Mesendoderm (in vitro differentiated cells): ENCODE measurements around the gene DNAJC6.

Source experiments
- DNase-seq: peaks from one replicate; pipeline ENCODE4 v3.0.0; 2013
- H2AK5ac ChIP-seq: 2 replicates; pipeline ENCODE4 v1.6.1; 2013; ENCODE audit warnings: low read length, inconsistent platforms
- H2BK120ac ChIP-seq: 2 replicates; pipeline ENCODE4 v1.6.1; 2013; ENCODE audit warnings: low read depth, mild to moderate bottlenecking, low read length, moderate library complexity, mixed read lengths
- H2BK15ac ChIP-seq: replicated peaks from 2 replicates; pipeline ENCODE4 v1.6.1; 2013; ENCODE audit warnings: low read depth, mild to moderate bottlenecking, moderate library complexity
- H2BK5ac ChIP-seq: 2 replicates; pipeline ENCODE4 v1.6.1; 2013; ENCODE audit warnings: low read length, inconsistent platforms
- H3K18ac ChIP-seq: 2 replicates; pipeline ENCODE4 v1.6.1; 2013; ENCODE audit warnings: mild to moderate bottlenecking, low read length, mixed read lengths
- H3K23ac ChIP-seq: one replicate; pipeline ENCODE4 v1.6.1; 2013; ENCODE audit warnings: low read length
- H3K27ac ChIP-seq: 2 replicates; pipeline ENCODE4 v1.5.1; 2013; ENCODE audit warnings: low read depth, mild to moderate bottlenecking, inconsistent platforms, low read length, moderate library complexity
- H3K27me3 ChIP-seq: 2 replicates; pipeline ENCODE4 v1.6.1; 2013; ENCODE audit warnings: low read length, control low read depth, mild to moderate bottlenecking, inconsistent platforms; ENCODE audit not compliant: insufficient read depth, poor library complexity
- H3K36me3 ChIP-seq: 2 replicates; pipeline ENCODE4 v1.6.1; 2013; ENCODE audit warnings: low read length, inconsistent platforms; ENCODE audit not compliant: control insufficient read depth, insufficient read depth
- H3K4ac ChIP-seq: one replicate; pipeline ENCODE4 v1.6.1; 2013; ENCODE audit warnings: low read depth, mild to moderate bottlenecking, low read length, moderate library complexity
- H3K4me1 ChIP-seq: 2 replicates; pipeline ENCODE4 v1.6.1; 2013; ENCODE audit warnings: low read depth, low read length, inconsistent platforms; ENCODE audit not compliant: control insufficient read depth
- H3K4me2 ChIP-seq: 2 replicates; pipeline ENCODE4 v1.6.1; 2013; ENCODE audit warnings: low read length
- H3K4me3 ChIP-seq: 2 replicates; pipeline ENCODE4 v1.5.1; 2013; ENCODE audit warnings: mild to moderate bottlenecking, low read length
- H3K56ac ChIP-seq: one replicate; pipeline ENCODE4 v1.6.1; 2013; ENCODE audit warnings: low read length
- H3K79me1 ChIP-seq: 2 replicates; pipeline ENCODE4 v1.6.1; 2013; ENCODE audit warnings: low read length, inconsistent platforms
- H3K79me2 ChIP-seq: 2 replicates; pipeline ENCODE4 v1.6.1; 2013; ENCODE audit warnings: mild to moderate bottlenecking, low read length; ENCODE audit not compliant: control insufficient read depth, insufficient read depth
- H3K9ac ChIP-seq: 2 replicates; pipeline ENCODE4 v1.6.1; 2013; ENCODE audit warnings: low read length, inconsistent platforms
- H4K5ac ChIP-seq: one replicate; pipeline ENCODE4 v1.6.1; 2013; ENCODE audit warnings: low read length
- H4K8ac ChIP-seq: one replicate; pipeline ENCODE4 v1.6.1; 2013; ENCODE audit warnings: low read depth, mild to moderate bottlenecking, control low read depth, low read length, moderate library complexity
- WGBS: extraction: QIAGEN DNeasy Blood & Tissue Kit; methylation state at CpG from one replicate; pipeline ENCODE4 v1.1.7; 2013; ENCODE audit warnings: low lambda C conversion rate, missing lambda C conversion rate; ENCODE audit not compliant: insufficient coverage; ENCODE audit errors: extremely low coverage; 5-methylcytosine and 5-hydroxymethylcytosine counted together

The DNAJC6 gene

DNA sequence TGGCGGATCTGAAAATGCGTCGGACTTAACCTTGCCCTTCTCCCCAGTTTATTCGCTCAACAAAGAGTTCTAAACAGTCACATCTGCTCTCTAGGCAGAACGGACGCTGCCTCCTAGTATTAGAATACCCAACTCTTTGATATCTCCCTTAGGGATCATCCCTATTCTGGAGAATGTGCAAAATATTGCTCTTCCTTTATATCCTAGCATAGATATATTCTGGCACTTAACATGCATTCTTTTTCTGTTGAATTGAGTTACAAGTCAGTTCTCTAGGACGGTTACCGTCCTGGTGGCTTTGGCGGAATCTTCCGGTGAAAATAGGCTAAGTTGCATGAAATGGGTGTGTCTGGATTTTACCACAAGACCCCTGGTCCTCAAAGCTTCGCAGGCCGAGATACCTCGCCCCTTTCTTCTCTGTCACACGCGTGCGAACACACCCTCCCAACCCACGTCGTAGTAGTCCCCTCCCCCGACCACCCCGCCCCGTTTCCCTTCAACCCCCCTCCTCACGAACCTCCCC is 501 bp upstream of the DNAJC6 start:
- Histone ChIP-seq H4K5ac (no peak overlapping the region), H3K18ac (no peak overlapping the region), H2AK5ac (no peak overlapping the region), H3K4ac (no peak overlapping the region), H3K4me2 (peak overlapping the region; percentile 94), H3K4me3 (peak overlapping the region; percentile 27), H3K27me3 (peaks cover 3% of the 10 kb centered on the region), H3K9ac (peak overlapping the region; percentile 17), H4K8ac (no peak overlapping the region), H3K23ac (no peak overlapping the region), H3K79me1 (no peaks in the 10 kb centered on the region), H3K4me1 (peaks cover 2% of the 10 kb centered on the region), H2BK15ac (no peak overlapping the region), H3K79me2 (no peaks in the 10 kb centered on the region), H3K56ac (no peak overlapping the region), H2BK120ac (no peak overlapping the region), H3K27ac (no peak overlapping the region), H3K36me3 (no peaks in the 10 kb centered on the region), H2BK5ac (no peak overlapping the region)
- DNase-seq: no peak
- no CpG with 5 or more reads among the region's 22 CpGs for WGBS

DNA sequence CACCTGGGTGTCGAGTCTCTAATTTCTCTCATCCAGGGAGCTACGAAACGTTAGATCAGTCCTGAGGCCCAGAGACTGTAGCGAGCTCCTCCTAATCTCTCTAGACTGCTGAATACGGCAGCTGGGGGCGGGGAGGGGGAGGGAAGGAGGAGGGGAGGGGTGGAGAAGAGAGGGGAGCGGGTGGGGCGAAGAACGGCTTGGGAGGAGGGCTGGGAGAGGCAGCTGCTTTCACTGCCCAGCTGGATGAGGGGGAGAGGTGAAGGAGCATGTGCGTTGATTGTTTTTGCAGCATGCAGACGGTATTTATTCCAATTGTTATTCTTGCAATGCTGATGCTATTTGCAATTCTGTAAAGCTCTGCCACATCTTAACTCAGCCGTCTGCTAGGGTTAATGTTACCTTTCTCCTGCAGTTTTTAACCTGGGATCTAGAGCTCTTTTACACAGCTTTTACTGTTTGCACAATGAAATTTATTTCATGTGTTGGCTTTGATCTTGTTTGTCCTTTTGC is 790 bp downstream of the DNAJC6 start:
- Histone ChIP-seq H3K36me3 (no peaks in the 10 kb centered on the region), H2BK5ac (no peak overlapping the region), H4K5ac (no peak overlapping the region), H3K4me2 (peak overlapping the region; percentile 79), H3K79me2 (no peaks in the 10 kb centered on the region), H2BK120ac (no peak overlapping the region), H3K23ac (no peak overlapping the region), H3K79me1 (no peaks in the 10 kb centered on the region), H3K18ac (no peak overlapping the region), H2AK5ac (no peak overlapping the region), H3K27ac (no peak overlapping the region), H3K56ac (no peak overlapping the region), H3K27me3 (no peaks in the 10 kb centered on the region), H3K4me1 (peaks cover 2% of the 10 kb centered on the region), H3K9ac (no peak overlapping the region), H3K4ac (no peak overlapping the region), H2BK15ac (no peak overlapping the region), H4K8ac (no peak overlapping the region), H3K4me3 (peak overlapping the region; percentile 59)
- DNase-seq: peak; percentile 87
- WGBS: no CpG with 5 or more reads among the region's 12 CpGs

- Histone ChIP-seq H3K56ac (no peak overlapping the region), H4K5ac (no peak overlapping the region), H3K36me3 (no peaks in the 10 kb centered on the region), H3K4me1 (peaks cover 2% of the 10 kb centered on the region), H2BK120ac (no peak overlapping the region), H3K4me2 (no peak overlapping the region), H2BK5ac (no peak overlapping the region), H3K4ac (no peak overlapping the region), H3K79me1 (no peaks in the 10 kb centered on the region), H4K8ac (no peak overlapping the region), H3K27me3 (no peaks in the 10 kb centered on the region), H3K23ac (no peak overlapping the region), H3K9ac (no peak overlapping the region), H2AK5ac (no peak overlapping the region), H2BK15ac (no peak overlapping the region), H3K79me2 (no peaks in the 10 kb centered on the region), H3K18ac (no peak overlapping the region), H3K27ac (no peak overlapping the region), H3K4me3 (no peak overlapping the region)
- no peak for DNase-seq
Observed at GRCh38 chr1:65311760-65312159, 2.4 kb downstream of the DNAJC6 start.

DNA sequence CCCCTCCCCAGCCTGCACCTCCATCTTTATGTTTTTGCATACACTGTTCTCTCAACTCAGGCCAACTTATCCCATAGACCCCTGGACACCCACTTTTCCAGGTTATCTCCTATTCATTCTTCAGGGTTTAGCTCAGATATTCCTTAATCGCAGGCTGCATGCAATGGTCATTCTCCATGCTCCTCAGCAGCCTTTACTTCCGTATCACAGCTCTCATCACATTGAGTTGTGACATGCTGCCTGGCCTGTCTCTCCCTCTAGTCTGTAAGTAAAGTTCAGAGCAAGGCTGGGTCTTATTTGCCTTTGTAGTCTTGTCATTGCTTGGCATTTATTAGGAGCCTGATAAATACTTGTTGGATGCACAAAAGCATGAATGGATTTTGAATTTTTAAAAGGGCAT is 6.9 kb downstream of the DNAJC6 start:
- Histone ChIP-seq H4K8ac (no peak overlapping the region), H4K5ac (no peak overlapping the region), H2BK15ac (no peak overlapping the region), H3K56ac (no peak overlapping the region), H3K27me3 (no peaks in the 10 kb centered on the region), H3K4me1 (no peaks in the 10 kb centered on the region), H3K79me1 (no peaks in the 10 kb centered on the region), H3K36me3 (no peaks in the 10 kb centered on the region), H3K9ac (no peak overlapping the region), H2BK120ac (no peak overlapping the region), H3K23ac (no peak overlapping the region), H3K79me2 (no peaks in the 10 kb centered on the region), H3K4me3 (no peak overlapping the region), H3K27ac (no peak overlapping the region), H2AK5ac (no peak overlapping the region), H2BK5ac (no peak overlapping the region), H3K18ac (no peak overlapping the region), H3K4me2 (no peak overlapping the region), H3K4ac (no peak overlapping the region)
- WGBS: no CpG with 5 or more reads among the region's 2 CpGs
- DNase-seq: no peak

DNA sequence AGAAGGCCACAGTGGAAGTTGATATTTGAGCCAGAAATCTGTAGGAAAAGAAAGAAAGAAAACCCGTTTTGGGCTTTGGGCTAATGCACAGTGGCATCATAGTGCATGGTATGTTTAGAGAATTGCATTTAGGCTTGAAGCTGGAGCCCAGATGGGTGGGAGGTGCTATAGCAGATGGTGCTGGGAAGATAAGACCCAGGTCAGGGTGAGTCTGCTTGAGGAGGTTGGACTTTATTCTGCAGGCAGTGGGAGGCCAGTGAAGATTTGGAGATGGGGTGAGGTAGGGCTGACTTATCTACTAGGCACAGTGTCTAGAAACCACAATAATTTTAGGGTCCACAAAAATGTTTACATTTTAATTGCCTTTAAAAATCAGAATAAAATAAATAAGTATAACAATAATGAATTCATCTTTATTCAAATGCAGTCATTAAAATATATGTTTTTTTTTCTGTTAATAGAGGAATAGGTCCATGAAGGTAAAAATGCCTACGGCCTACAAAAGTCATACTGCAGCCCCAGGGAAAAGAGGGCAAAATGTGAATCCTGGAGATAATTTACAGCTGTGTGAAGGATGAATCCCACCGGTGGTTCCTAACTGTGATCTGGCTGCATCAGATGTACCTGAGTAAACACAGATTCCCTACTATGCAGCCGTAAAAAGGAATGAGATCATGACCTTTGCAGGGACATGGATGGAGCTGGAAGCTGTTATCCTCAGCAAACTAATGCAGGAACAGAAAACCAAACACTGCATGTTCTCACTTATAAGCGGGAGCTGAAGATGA is 8.7 kb downstream of the DNAJC6 start:
- no CpG with 5 or more reads among the region's 5 CpGs for WGBS
- no peak for DNase-seq

More for the DNA sequence above, 8.7 kb downstream of the DNAJC6 start:
- no peaks in the 10 kb centered on the region for H3K4me1 ChIP-seq
- no peaks in the 10 kb centered on the region for H3K79me2 ChIP-seq
- no peak overlapping the region for H3K56ac ChIP-seq
- H3K79me1 ChIP-seq: no peaks in the 10 kb centered on the region
- H3K18ac ChIP-seq: no peak overlapping the region
- no peak overlapping the region for H2BK120ac ChIP-seq
- H2AK5ac ChIP-seq: no peak overlapping the region
- H3K4ac ChIP-seq: no peak overlapping the region
- no peak overlapping the region for H3K4me3 ChIP-seq
- H3K4me2 ChIP-seq: no peak overlapping the region
- H2BK5ac ChIP-seq: no peak overlapping the region
- H3K27me3 ChIP-seq: no peaks in the 10 kb centered on the region
- no peaks in the 10 kb centered on the region for H3K36me3 ChIP-seq
- no peak overlapping the region for H4K5ac ChIP-seq
- no peak overlapping the region for H4K8ac ChIP-seq
- H3K27ac ChIP-seq: no peak overlapping the region
- H3K23ac ChIP-seq: no peak overlapping the region
- H2BK15ac ChIP-seq: no peak overlapping the region
- H3K9ac ChIP-seq: no peak overlapping the region
